Stimulated activated CD4-positive, alpha-beta T cell treated with anti-CD3 and anti-CD28 coated beads, Interleukin-2, amount 100 ng/mL, for 4 hours (primary cell): ENCODE measurements around the gene UBE2E3.
"Not testable (repeated sequence)": the region's sequence is repeated elsewhere in the genome, so short reads cannot be mapped to it uniquely, and the experiment has no call there.

ENCODE experiments used
- DNase-seq: peaks from one replicate; pipeline ENCODE4 v3.0.0-alpha.2; 2020; ENCODE audit warnings: low read depth

The UBE2E3 gene

DNA sequence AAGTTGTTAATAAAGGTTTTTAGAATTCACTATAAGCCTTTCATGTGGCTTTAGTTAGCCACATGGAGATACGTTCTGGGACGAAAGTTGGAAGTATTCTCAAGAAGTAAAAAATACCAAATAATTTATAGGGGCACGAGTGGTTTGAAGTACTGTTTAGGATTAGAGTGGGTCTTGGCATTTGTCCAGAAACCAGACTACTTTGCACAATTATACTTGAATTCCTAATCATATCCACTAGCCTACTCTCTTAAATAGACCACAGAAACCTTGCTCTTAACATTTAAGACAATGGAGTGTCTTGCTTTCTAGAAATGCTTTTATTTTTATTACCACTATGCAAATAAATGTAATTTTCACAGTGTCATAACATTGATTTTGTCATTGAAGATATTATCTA lies 44.6 kb downstream of the UBE2E3 start:
- no peak for DNase-seq

DNA sequence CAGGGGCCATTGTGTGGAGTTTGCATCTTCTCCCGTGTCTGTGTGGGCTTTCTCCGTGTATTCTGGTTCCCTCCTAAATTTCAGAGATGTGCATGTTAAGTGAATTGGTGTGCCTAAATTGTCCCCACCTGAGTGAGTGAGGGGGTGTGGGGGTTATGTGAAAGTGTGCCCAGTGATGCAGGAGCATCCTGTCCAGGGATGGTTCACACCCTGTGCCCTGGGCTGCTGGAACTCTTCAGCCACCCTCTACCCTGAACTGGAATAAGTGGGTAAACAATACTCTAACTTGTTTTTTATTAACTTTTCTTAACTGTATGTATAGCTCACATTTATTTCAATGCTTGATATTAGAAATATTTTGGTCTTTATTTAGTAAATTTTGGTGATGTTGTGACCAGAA lies 56.0 kb downstream of the UBE2E3 start:
- no peak for DNase-seq

DNA sequence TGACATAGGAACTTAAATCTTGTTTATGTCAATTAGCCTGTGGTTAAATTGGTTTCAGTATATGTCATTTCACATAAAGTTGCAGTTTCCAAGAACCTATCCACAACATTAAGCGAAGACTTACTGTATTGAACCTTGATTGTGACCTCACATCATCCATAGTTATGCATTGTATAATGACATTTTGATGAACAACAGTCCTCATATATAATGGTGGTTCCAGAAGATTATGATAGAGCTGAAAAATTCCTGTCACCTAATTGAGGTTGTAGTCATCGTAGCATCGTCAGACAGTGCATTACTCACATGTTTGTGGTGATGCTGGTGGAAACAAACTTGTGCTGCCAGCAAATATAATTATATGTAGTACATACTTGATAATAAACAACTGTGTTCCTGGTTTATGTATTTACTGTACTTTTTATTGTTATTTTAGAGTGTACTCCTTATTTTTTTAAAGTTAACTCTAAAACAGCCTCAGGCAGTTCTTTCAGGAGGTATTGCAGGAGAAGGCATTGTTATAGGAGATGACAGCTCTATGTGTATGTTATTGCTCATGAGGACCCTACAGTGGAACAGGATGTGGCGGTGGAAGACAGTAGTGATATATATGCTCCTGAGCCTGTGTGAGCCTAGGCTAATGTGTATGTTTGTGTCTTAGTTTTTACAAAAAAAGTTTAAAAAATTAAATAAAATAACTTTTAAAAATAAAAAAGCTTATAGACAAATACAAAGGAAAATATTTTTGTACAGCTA lies 56.6 kb downstream of the UBE2E3 start:
- no peak for DNase-seq

DNA sequence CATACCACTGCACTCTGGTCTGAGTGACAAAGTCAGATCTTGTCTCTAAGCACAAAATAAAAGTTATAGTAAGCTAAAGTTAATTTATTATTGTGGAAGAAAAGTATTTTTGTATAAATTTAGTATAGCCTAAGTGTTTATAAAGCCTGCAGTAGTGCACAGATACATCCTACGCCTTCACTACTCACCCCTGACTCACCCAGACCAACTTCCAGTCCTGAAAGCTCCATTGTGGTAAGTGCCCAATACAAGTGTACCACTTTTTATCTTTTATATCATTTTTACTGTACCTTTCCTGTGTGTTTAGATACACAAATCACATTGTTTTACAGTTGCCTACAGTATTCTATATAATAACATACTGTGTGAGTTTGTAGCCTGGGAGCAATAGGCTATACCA lies 57.5 kb downstream of the UBE2E3 start:
- no peak for DNase-seq

DNA sequence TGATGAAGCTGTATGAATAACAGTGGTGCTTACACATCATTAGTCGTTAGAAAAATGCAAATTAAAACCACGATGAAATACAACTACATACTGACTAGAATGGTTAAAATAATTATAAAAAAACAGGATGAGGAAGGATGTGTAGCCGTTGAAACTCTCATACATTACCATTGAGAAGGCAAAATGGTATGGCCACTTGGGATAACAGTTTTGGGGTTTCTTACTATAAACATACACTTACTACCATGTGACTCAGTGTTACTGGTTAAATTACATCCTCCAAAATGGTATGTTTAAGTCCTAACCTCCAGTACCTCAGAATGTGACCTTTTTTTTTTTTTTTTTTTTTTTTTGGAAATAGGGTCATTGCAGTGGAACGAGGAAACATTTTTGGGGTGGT lies 58.4 kb downstream of the UBE2E3 start:
- DNase-seq, result no peak

DNA sequence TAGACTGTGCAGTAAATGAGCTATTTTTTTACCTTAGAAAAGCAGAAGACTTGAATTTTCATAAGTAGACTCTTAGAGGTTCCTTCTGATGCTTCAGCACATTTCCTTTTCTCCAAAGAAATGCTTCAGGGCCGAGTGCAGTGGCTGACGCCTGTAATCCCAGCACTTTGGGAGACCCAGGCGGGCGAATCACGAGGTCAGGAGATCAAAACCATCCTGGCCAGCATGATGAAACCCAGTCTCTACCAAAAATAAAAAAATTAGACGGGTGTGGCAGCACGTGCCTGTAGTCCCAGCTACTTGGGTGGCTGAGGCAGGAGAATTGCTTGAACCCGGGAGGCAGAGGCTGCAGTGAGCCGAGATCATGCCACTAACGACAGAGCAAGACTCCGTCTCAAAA lies 60.4 kb downstream of the UBE2E3 start:
- not testable (repeated sequence) for DNase-seq

DNA sequence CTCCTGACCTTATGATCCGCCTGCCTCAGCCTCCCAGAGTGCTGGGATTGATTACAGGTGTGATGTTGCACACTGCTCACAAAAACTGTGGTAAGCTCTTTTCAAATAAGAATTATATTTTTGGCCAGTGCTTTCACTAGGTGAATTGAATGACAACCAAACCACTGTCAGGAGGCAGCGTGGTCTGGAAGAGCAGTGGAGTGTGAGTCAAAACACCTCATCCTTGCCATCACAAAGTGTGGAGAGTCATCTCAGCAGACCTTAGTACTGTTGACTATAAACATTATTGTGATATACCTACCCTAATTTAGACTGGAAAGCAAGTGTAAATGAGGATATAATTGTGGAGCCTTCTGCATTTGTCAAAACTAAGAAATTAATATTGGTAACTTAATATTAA lies 61.3 kb downstream of the UBE2E3 start:
- no peak for DNase-seq

DNA sequence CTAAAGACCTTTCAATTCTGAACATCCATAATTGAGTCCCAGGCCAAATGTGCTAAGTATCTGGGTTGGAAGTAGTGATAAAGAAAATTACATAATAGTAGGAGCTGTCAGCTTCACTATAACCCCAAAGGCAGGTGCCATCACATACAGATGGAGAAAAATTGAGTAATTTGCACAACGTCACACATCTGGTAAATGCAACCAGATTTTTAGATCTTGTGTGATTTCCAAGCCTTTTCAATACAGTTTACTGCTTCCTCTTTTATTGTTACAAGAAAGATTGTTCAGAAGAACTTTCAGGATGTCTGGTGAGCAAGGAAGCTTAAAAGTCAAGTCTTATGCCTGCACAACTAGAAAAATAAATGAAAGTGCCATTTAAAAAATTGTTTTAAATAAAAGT lies 62.3 kb downstream of the UBE2E3 start:
- no peak for DNase-seq

DNA sequence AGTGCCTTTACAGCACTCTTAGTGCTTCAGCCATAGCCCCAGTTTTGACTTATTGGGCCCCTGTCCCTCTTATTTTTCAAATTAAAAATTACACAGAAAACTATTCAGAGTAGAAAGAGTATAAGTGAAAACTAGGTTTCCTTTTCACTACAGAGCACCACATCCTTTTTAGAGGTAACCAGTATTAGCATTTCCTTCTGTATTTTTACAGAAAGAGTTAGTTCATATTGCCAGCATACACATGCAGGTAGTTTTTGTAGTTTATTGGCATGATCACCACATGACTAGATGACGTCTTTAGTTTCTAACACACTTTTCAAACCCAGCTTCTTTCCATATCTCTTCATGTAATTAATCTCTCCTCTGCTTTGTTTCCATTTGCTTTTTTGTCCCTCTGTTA lies 66.4 kb downstream of the UBE2E3 start:
- DNase-seq, result no peak

DNA sequence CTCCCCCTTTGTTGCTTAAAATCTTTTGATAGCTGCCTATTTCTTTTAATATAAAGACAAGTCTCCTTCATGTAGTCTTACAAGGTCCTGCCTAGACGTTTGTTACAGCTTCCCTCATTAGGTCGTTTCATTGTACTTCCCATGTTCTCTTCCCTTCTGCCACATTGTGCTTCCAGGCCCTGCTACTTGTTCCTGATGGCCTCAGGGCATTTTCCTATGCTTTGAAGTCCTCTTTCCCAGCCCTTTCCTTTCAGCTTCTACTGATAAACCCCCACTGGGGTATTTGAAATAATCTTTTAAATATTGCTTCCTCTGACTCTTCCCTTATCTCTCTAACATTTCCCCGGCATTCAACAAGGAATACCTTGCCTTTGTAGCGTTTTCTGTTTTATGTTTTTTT lies 67.4 kb downstream of the UBE2E3 start:
- no peak for DNase-seq

DNA sequence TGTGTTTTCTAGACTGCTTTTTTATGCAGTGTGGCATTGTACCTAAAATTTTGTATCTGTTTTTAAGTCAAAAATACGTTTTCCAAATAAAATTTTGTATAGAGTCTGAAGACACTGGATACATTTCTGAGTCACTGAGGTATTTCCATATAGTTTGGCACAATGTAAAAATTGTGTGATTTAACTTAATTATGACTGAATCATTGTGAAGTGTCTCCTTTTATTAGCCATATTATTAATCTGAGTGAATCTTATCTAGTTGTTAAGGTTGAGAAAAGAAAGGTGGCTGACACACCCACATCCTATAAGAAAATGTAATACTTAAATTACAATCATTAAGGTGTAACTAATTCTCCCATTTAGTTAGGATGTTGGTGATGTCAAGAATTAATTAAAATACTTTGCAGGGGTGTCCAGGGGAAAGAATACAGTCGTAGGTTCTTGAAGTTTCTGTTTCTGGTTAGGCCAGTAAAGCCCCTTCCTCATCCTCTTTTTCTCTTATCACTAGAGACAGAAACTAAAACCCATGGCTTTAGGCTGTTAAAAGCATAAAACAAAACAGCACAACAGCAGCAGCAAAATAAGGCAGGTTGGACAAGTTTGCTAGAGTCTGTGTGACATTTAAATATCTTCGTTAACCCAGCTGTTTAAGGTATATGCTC lies 71.6 kb downstream of the UBE2E3 start:
- DNase-seq, result no peak

DNA sequence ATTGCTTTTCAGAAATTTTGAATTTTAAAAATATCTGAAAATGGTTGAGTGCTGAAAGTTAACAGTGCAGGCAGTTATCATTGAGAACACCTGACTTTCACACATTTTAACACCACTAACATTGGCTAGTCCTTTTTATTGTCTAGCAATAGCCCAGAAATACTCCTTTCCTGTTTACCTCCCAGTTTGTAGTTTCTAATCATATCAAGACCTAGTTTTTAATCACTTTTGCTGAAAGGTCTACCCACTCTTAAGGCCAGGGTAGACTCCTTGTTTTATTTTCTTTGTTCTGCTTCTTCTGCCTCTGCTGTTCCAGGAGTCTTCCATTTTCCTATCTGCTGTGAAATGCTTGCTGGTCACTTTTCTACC lies 72.1 kb downstream of the UBE2E3 start:
- DNase-seq, result no peak

DNA sequence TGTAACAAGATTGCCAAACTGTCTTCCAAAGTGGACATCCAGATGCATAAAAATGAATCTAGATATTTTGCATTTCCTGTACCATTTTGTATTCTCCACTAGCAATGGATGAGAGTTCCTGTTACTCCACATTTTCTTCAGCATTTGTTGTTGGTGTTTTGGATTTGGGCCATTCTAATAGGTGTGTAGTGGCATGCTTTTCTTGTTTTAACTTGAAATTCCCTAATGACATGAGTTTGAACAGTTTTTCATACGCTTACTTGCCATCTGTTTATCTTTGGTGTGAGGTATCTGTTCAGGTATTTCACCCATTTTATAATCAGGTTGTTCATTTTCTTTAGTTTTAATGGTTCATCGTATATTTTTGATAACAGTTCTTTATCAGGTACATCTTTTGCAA lies 73.9 kb downstream of the UBE2E3 start:
- DNase-seq, result no peak

DNA sequence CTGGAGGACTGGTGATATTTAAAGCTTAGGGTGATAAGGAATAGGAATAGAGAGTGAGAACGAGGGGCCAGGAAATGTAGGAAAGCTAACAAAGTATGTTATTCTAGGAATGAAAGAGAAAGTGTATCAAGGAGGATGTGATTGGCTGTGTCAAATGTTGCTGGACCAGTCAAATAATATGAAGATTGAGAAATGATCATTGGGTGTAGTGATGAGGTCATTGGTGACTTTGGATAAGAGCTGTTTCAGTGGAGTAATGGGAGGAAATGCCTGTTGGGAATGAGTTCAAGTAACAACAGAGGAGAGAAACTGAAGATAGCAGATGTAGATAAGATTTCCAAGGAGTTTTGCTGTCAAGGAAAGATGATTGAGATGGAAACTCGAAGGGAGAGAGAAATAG lies 74.4 kb downstream of the UBE2E3 start:
- DNase-seq, result no peak

DNA sequence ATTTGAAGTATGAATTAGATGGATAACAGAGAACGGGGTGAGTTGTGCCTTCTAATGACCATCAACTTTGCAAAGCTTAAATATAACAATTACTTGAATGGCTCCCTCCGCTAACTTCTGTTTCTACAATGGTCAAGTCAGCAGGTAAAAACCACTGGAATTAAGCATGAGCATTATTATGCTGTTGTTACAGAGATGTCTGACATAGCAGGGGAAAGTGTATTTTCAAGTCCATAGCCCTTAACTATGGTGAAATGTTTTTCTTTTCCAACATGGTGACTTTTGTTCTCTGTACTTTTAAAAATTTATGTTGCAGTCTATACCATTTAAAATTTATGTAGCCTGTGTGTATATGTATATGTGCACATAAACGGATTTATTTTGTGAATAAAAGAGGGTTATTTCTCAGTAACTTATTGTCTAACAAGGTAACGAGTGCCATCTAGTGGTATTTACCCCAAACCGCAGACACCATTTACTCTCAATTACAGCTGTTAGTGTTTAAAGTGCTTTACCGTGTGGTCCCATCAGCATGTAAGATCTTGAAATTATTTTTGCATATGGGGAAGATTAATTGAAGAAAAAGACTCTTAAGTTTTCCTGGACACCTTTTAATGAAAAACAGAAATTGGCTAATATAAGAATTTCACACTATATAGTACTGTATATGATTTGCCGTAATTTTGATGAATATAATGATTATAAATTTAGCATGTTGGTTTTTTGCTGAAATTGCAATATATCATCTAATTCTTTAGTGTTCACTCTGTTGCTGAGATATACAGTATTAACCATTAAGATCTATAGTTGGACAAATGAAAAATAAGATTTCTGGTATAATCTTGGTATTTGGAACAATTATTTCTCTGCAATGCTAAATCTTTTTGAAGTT lies 78.2 kb downstream of the UBE2E3 start:
- DNase-seq, result peak; percentile 12

DNA sequence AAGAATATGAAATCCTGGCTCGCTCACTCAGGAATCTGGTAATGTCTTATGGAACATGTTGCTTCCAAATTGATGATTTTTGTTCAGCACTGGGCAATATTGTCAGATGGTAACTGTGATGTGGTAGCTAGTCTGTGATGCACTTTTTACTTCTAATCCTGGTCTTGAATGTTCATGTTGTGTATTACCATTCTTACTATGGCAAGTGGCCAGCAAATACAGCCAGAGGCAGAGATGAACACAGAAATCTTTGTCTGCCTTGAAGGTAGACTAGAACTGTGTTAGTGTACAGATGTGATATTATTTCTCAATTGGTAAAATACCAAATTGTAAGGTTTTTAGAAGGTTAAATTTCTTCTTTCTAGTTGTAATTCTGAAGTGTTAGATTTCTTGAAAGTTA lies 83.3 kb downstream of the UBE2E3 start:
- DNase-seq, result no peak

DNA sequence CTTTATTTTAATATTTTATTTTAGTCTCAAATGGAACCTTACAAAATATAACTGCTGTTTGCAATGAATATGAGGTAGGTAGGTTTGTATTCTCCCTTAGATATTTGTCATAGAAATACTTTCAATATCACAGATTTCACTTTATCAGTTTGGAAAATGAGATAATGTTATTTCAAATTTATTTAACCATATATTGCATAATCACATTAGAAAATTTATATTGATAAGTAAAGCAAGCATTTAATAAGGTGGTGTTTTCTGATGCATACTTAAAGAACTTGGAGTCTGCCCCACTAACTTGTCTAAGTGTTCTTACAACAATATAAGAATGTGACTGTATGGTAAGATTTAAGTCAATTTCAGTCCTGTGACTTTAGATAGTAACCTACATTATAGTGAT lies 85.1 kb downstream of the UBE2E3 start:
- no peak for DNase-seq

DNA sequence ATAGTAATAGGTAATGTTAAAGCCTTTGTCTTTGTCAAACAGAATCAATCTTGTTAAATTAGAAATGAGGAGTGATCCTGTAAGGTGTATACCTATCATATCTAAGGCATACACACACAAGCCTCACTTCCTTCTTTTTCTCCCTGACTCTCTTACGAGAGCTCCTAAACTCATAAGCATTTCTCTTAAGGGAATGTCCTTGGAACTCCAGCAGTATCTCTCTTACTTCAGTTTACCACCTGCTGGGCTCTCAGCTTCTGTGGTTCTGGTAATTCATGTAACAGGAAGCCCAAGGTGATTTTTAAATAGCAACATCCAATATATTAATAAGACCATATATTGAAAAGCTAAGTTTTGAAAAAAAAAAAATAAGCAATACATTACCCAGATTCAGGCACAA lies 85.9 kb downstream of the UBE2E3 start:
- no peak for DNase-seq

DNA sequence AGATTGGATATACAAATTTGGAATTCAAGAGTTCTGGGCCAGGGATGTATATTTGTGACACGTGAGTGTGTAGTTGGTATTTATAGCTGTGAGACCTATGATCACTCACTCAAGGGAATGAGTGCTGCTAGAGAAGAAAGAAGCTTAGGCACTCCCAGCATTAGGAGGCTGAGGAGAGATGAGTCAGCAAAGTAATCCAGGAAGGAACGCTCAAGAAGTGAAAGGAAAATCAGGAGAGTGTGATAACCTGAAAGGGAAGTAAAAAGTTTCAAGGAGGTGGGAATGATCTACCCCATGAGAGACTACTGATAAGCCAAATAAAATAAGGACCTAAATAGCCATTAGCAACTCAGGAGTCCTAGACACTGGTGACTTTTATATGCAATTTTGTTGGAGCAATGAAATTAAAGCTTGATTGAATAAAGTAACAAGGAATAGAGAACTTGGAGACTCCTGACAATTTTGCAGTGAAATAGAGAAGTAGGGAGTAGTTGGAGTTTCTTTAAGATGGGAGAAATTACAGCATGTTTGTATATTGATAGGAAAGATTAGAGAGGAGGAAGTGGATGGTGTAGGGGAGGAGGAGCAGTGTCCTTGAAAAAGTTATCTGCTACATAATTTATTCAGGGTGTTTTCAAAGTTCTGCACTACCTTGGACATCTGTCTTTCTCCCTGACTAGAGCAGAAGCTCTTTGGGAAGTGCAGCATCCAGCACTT lies 89.9 kb downstream of the UBE2E3 start:
- DNase-seq, result no peak

DNA sequence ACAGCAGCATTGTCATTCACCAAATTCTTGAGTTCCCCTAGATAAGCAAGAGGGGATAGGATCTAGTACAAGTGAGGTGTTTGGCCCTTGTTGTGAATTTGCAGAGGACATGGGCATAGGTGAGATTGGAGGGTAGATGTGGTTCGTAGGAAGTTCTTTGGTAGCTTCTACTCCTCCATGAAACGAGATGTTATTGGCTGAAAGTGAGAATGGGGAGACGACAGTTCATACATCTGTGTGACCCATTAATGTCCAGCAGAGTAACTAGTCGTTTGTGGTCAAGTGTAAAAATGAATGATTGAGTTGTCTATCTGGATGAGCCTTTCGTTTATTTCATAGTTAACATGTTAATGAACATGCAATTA lies 90.4 kb downstream of the UBE2E3 start:
- no peak for DNase-seq

DNA sequence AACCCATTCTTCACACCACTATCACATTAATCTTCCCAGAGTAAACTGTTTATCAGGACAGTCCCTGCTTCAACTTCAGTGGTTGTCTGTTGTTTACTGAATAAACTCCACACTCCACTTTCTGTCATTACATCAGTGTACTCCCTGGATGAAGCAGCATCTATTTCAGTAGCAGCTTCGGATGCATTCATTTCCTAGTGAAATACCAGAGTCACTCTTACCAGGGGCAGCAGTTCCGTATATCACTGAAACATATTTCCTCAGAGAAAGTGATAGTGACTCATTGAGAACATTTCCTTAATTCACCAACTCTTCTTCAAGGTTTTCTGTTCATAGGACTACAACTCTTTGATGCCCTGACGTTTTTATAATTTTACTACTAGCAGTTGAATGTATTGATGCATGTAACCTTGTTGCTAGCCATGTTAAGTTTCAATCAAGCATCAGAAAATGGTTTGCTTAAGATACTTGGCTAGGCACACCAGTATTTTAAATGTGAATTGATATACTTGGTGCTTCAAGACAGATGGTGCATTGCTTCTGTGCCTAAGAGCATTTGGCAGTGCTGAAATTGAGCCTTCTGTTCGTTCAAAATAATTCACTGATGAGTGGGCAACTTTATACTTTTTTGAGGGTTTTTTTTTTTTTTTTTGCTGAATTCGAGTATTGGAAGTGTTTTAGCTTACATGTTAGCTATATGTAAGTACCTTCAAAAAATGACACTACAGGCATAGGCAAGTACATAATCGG lies 92.3 kb downstream of the UBE2E3 start:
- DNase-seq, result no peak

DNA sequence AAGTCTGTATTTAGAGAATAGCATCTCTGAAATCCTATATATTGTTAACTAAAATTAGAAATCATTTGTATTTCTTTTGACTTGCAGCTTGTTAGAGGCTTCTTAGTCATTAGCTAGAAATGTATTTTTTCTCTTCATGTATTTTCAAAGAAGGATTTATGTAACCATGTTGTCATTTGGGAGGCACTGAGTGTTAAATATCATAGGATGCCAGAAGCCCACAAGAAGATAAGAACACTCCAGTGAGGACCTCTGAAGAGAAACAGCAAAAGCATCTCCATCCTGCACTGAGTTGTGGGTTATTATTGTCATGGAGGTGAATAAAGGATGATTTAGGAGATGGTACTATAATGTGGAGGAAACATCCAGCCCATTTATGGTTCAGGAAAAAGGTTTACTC lies 93.5 kb downstream of the UBE2E3 start:
- DNase-seq, result no peak
